K562 (cell line): ENCODE data around the gene PABPC3.

Source experiments
- CREM ChIP-seq: IDR thresholded peaks from 2 replicates; pipeline ENCODE4 v1.6.1; 2014; ENCODE audit warnings: antibody characterized with exemption, low read depth
- FOXA3 ChIP-seq, 2 experiments: fragments of 450-650 bp in 1 of 2; sonication (generic) in 1 of 2; formaldehyde crosslinking; IDR thresholded peaks in 1 of 2; conservative IDR thresholded peaks in 1 of 2; 2 replicates each; pipeline versions ENCODE4 v1.4.0 to v1.8.0; 2020 to 2022; ENCODE audit warnings: mild to moderate bottlenecking in 2 of 2, missing genetic modification reagents in 1 of 2
- HMG20A ChIP-seq: fragments of 450-650 bp; formaldehyde crosslinking; conservative IDR thresholded peaks from 2 replicates; pipeline ENCODE4 v1.4.0; 2020; ENCODE audit warnings: mild to moderate bottlenecking, mixed read lengths
- L3MBTL2 ChIP-seq: fragments of 450-650 bp; IDR thresholded peaks from 2 replicates; pipeline ENCODE4 v1.6.1; 2016; ENCODE audit warnings: mild to moderate bottlenecking, moderate library complexity
- PKNOX1 ChIP-seq: fragments of 450-650 bp; IDR thresholded peaks from 2 replicates; pipeline ENCODE4 v1.6.1; 2016
- RAD21 ChIP-seq, 2 experiments: fragments of 250-450 bp in 1 of 2; fragments of 450-650 bp in 1 of 2; sonication (Bioruptor Pico) in 1 of 2; formaldehyde crosslinking in 1 of 2; IDR thresholded peaks in 1 of 2; conservative IDR thresholded peaks in 1 of 2; 2 replicates each; pipeline versions ENCODE4 v1.4.0 to v1.8.0; 2020 to 2022; ENCODE audit warnings: mild to moderate bottlenecking in 2 of 2, moderate library complexity in 1 of 2
- RCOR1 ChIP-seq, 2 experiments: IDR thresholded peaks; 2 replicates each; pipeline ENCODE4 v1.6.1; 2012; ENCODE audit warnings: low read depth in 2 of 2, low read length in 2 of 2, borderline replicate concordance in 1 of 2, improper control_type of control experiment in 1 of 2
- TF ChIP-seq, protein P1 (sequence below), 3 experiments: IDR thresholded peaks in 2 of 3; conservative IDR thresholded peaks in 1 of 3; 2 replicates each; pipeline ENCODE4 v1.5.1; 2011 to 2012; ENCODE audit warnings: low read length in 3 of 3, mild to moderate bottlenecking in 3 of 3, control low read depth in 2 of 3, improper control_type of control experiment in 1 of 3, inconsistent platforms in 1 of 3, low read depth in 1 of 3, mixed read lengths in 1 of 3, moderate library complexity in 1 of 3; ENCODE audit not compliant: insufficient read depth in 2 of 3

DNA sequence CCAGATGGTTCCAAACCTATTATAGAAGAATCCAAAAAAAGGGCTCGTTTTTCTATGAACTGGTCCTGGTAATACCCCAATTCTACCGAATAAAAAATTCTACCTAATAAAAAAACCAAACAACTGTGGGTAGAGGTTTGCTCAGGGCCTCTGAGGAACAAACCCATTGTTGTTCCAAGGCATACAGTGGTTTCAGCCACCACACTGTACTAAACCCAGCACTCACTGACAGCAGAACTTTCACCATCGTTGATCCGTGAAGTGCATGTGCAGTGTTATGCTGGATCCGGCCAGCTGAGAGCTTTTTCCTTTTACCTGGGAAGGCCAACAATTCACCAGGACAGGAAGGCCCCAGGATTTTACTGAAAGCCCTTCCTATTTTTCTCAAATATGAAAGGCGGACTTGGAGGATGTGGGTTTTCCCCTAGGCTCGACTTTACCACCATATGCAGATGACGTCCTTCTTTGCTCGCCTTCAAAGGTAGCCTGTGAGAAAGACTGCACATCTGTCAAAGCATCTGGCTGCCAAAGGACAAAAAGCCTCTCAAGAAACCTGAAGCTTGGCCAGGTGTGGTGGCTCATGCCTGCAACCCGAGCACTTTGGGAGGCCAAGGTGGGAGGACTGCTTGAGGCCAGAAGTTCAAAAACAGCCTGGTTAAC is 7.2 kb upstream of the PABPC3 start:
- TF ChIP-seq, protein P1, sequence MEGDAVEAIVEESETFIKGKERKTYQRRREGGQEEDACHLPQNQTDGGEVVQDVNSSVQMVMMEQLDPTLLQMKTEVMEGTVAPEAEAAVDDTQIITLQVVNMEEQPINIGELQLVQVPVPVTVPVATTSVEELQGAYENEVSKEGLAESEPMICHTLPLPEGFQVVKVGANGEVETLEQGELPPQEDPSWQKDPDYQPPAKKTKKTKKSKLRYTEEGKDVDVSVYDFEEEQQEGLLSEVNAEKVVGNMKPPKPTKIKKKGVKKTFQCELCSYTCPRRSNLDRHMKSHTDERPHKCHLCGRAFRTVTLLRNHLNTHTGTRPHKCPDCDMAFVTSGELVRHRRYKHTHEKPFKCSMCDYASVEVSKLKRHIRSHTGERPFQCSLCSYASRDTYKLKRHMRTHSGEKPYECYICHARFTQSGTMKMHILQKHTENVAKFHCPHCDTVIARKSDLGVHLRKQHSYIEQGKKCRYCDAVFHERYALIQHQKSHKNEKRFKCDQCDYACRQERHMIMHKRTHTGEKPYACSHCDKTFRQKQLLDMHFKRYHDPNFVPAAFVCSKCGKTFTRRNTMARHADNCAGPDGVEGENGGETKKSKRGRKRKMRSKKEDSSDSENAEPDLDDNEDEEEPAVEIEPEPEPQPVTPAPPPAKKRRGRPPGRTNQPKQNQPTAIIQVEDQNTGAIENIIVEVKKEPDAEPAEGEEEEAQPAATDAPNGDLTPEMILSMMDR (IDR thresholded peaks at IDR 0.05 in 2 of 3, conservative IDR thresholded peaks at IDR 0.05 in 1 of 3; ENCODE audit: insufficient read depth in 2 of 3, low read depth in 1 of 3, low read length in 3 of 3), result no peak
- TF ChIP-seq HMG20A (CRISPR knock-in tag), result no peak
- TF ChIP-seq L3MBTL2, result no peak
- no peak for TF ChIP-seq FOXA3 (CRISPR knock-in tag; conservative IDR thresholded peaks at IDR 0.05 in 1 of 2, IDR thresholded peaks at IDR 0.05 in 1 of 2)
- no peak for TF ChIP-seq CREM
- TF ChIP-seq PKNOX1, result no peak
- TF ChIP-seq RAD21 (CRISPR knock-in tag; conservative IDR thresholded peaks at IDR 0.05 in 1 of 2, IDR thresholded peaks at IDR 0.05 in 1 of 2), result no peak
- no peak for TF ChIP-seq RCOR1 (IDR thresholded peaks at IDR 0.05; ENCODE audit: borderline replicate concordance in 1 of 2, low read depth in 2 of 2, low read length in 2 of 2)
